Ascending aorta (tissue), 2 donors: Measurements from ENCODE around the gene WBP2. TPM values are rescaled to one million over a fixed set of nuclear protein-coding genes. Genes with fewer than 3 reads are reported as not detected.
A peak's percentile ranks its signal among the peaks of the same experiment; 100 is the strongest.

ENCODE experiments used
- DNase-seq, 2 donors: peaks; one replicate each; pipeline ENCODE4 v3.0.0-alpha.2; 2019; ENCODE audit warnings: low spot score in 2 of 2
- H3K27ac ChIP-seq, 2 donors: fragments of 200-600 bp; sonication (generic); one replicate each; pipeline ENCODE4 v1.5.1; 2016 to 2017; ENCODE audit warnings: mild to moderate bottlenecking in 1 of 2
- H3K27me3 ChIP-seq: fragments of 200-600 bp; sonication (generic); one replicate; pipeline ENCODE4 v1.5.1; 2017
- H3K36me3 ChIP-seq, 2 donors: fragments of 200-600 bp; sonication (generic); one replicate each; pipeline ENCODE4 v1.5.1; 2016
- H3K4me1 ChIP-seq, 2 donors: fragments of 200-600 bp; sonication (generic); one replicate each; pipeline ENCODE4 v1.5.1; 2016 to 2017; ENCODE audit warnings: mild to moderate bottlenecking in 1 of 2
- H3K4me3 ChIP-seq, 2 donors: fragments of 200-600 bp; sonication (generic); one replicate each; pipeline ENCODE4 v1.5.1; 2016 to 2017; ENCODE audit warnings: mild to moderate bottlenecking in 1 of 2
- H3K9me3 ChIP-seq, 2 donors: fragments of 200-600 bp; sonication (generic); one replicate each; pipeline ENCODE4 v1.5.1; 2016
- intact Hi-C: fragments of 100-400 bp; cut with DNase I; formaldehyde crosslinking; loops from one replicate; pipeline ENCODE4 v1.15.1; 2023
- total RNA-seq: library from RNA; depleted of rRNA; stranded (reverse); fragments of >200 nt; gene quantifications from one replicate; pipeline ENCODE4 v1.1.0, GENCODE V29; 2016
- TF ChIP-seq, protein P1 (sequence below), 3 experiments: fragments of 200-600 bp in 2 of 3; fragments of 450-650 bp in 1 of 3; sonication (generic) in 2 of 3; IDR thresholded peaks; one replicate each; pipeline ENCODE4 v1.5.1; 2016 to 2019; ENCODE audit warnings: antibody characterized with exemption in 3 of 3, mild to moderate bottlenecking in 1 of 3, moderate library complexity in 1 of 3

Gene WBP2
- total RNA-seq, 1 donor from 2014 or later, result 50.7 TPM

DNA sequence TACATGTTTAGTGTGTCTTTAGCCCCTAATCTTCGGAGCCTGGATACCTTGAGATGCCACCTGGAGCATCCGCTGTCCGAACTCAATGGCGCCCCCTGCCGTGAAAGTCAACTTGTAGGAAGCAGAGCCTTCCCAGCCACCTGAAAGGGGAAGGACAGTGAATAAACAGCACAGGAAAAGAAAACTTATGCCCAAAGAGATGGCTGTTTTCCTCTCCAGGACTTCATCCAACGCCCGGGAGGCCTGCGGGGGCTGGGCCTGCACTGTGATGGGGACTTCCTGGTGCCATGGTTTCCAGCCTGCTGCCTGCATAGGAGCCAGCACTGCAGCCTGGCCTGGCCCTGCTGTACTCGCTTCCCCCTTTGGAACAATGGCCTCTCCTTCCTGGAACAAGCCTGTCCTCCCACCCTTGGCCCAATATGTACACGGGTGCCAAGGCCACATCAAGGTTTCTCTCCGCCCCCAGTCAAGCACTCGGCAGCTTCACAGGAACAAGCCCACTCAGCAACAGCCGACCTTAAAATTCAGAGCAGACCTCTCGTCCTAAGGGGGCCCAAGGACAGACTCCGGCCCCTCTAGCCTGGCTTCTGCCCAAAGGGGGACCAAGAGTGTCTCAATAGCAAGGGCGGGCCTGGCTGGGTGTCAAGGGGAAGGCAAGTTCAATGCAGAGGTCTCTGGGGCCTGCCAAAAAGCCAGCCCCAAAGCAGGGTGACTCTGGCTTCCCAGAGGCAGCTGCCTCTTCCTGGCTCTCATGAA lies 6.4 kb downstream of the WBP2 start:
- Histone ChIP-seq H3K4me3 (no peak overlapping the region), H3K27ac (peak overlapping the region; percentile 46 to 72), H3K4me1 (peaks cover 11 to 32% of the 10 kb centered on the region in 2 donors), H3K36me3 (peaks cover 64 to 67% of the 10 kb centered on the region in 2 donors), H3K9me3 (no peaks in the 10 kb centered on the region), H3K27me3 (no peaks in the 10 kb centered on the region)
- TF ChIP-seq, protein P1, sequence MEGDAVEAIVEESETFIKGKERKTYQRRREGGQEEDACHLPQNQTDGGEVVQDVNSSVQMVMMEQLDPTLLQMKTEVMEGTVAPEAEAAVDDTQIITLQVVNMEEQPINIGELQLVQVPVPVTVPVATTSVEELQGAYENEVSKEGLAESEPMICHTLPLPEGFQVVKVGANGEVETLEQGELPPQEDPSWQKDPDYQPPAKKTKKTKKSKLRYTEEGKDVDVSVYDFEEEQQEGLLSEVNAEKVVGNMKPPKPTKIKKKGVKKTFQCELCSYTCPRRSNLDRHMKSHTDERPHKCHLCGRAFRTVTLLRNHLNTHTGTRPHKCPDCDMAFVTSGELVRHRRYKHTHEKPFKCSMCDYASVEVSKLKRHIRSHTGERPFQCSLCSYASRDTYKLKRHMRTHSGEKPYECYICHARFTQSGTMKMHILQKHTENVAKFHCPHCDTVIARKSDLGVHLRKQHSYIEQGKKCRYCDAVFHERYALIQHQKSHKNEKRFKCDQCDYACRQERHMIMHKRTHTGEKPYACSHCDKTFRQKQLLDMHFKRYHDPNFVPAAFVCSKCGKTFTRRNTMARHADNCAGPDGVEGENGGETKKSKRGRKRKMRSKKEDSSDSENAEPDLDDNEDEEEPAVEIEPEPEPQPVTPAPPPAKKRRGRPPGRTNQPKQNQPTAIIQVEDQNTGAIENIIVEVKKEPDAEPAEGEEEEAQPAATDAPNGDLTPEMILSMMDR (IDR thresholded peaks at IDR 0.05), result peak; percentile 24 to 61 (median 47)
- intact Hi-C loops, result no loop called here
- no peak for DNase-seq

DNA sequence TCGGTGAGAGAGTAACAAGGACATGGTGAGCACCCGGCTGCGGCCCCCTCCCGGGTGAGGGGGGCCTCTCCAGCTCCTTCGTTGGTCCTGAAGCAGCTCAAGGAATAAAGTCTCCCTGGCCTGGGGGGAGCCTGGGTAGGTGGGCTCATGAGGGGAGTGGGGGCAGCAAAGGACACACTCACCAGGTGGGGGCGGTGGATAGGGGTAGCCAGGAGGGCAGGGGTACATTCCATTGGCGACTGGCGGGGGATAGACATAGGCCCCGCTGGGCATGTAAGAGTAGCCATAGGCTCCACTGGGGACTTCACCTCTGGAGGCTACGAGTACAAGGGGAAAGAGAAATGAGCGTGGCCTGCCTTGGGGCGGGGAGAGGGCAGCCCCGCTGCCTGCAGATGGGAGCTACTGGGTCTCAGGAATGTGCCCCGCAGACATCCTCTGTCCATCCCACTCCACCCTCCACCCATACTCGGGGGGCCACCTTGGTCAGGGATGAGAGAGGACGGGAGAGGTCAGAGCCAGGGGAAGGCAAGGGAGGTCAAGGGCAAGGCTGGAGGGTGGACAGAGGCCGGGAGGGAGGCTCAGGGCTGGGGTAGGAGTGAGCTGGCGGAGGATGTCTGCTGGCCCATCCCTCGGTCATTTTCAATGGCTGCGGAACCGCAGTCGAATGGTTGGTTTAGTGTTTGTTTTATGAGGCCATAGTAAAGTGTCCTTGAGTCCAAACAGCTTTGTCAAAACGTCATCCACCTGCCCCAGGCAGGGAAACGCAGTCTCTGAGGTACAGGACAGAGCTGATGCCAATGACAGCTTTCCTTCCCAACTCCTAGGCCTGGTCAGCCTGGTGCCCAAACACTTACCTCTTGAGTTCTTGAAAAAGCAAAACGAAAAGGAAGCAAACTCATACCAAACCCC lies 7.3 kb downstream of the WBP2 start:
- Histone ChIP-seq H3K36me3 (peaks cover 64 to 67% of the 10 kb centered on the region in 2 donors), H3K9me3 (no peaks in the 10 kb centered on the region), H3K27ac (peak overlapping the region; percentile 34 to 72), H3K4me1 (peaks cover 9 to 24% of the 10 kb centered on the region in 2 donors), H3K4me3 (no peak overlapping the region), H3K27me3 (no peaks in the 10 kb centered on the region)
- no peak for DNase-seq
- intact Hi-C loops, result no loop called here
- TF ChIP-seq, protein P1 (IDR thresholded peaks at IDR 0.05), result no peak

DNA sequence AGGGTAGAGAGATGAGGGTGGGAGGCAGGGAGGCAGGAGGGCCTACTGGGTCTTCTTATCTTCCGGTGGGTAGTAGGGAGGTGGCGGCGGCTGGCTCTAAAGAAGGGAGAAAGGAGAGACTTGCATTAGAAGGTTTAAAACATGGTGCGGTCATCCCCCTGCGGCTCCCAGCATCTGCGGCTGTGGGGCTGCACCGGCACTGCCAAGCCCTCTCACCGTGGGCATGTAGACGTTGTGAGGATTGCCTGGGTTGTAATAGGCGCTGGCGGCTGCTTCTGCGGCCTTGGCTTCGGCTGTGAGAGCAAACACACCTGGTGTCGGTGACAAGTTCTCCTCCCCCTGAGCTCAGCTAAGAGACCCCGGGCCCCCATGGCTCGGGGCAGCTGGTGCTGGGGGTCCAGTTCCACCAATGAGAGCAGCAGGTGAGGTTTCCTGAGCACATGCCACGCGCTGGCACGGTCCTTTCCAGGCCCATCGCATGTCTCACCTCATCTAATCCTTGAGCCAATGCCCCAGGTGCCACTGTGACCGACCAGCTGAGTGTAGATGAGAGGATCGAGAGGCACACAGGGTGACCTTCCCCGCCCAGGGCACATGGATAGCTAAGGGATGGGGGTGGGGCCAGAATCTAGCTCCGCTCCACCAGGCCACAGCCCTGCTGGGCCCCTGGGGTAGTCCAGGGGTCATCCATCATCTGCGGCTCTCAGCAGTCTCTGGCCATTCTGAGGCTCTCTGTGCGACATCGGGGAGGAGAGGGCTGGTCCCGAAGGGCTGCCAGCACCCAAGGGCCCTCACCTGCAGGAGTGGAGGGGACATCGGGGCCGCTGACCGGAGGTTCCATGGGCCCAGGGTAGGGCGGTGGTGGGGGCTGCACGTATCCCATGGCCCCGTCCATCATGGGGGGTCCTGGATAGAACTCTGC lies 8.2 kb downstream of the WBP2 start:
- intact Hi-C loops, result no loop called here
- peak overlapping the region; percentile 93 to 94 for H3K27ac ChIP-seq
- no peaks in the 10 kb centered on the region for H3K27me3 ChIP-seq
- no peak for DNase-seq
- TF ChIP-seq, protein P1 (IDR thresholded peaks at IDR 0.05), result no peak
- peaks cover 61 to 69% of the 10 kb centered on the region in 2 donors for H3K36me3 ChIP-seq
- H3K4me3 ChIP-seq, result no peak overlapping the region
- H3K9me3 ChIP-seq, result no peaks in the 10 kb centered on the region
- H3K4me1 ChIP-seq, result peaks cover 9 to 24% of the 10 kb centered on the region in 2 donors

DNA sequence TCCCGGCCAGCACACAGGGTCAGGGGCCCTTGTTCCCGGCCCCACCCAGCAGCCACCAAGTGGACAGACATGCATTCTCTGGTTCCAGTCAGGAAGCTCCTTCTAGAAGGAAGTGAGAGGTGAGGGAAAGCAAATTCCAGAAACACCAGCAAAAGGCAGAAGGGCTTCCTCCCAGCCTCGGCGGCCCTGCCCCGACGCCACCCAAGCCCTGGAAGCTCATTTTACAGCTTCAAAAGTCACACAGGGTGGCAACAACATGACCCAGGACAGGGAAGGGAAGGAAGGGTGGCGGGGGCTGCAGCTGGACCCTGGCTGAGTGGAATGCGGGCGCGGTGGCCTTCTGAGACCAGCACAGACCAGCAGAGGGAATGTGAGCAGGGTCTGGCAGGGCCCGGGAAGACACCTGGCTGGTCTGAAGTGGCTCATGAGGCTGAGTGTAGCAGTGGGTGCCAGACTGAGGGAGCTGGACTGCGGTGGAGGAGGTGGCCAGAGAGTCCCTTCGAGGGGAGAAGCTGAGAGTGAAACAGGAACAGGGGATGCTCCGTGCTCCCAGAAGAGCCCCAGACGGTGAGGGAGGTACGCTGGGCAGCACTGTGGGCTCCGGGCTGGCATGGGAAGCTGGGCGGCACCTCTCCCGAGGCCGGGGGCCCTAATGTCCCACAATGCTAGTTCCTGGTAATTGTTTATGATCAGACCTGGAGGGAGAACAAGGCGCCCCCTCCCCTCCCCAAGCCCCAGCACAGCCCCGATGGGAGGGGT lies 9.0 kb downstream of the WBP2 start:
- Histone ChIP-seq H3K4me3 (no peak overlapping the region), H3K4me1 (peaks cover 9 to 24% of the 10 kb centered on the region in 2 donors), H3K27me3 (no peaks in the 10 kb centered on the region), H3K9me3 (no peaks in the 10 kb centered on the region), H3K27ac (peak overlapping the region; percentile 93 to 94), H3K36me3 (peaks cover 52 to 61% of the 10 kb centered on the region in 2 donors)
- intact Hi-C loops, result loop anchor here (1.0 kb wide), 1 partner anchor 50 kb away; the partner anchor contains the start of gene TRIM65
- no peak for DNase-seq
- TF ChIP-seq, protein P1 (IDR thresholded peaks at IDR 0.05), result no peak
